Tongue (tissue), 2 donors: ENCODE data around the gene HIC1. TPM values are rescaled to one million over a fixed set of nuclear protein-coding genes. Genes with fewer than 3 reads are reported as not detected.

Experiments
- DNase-seq: peaks from one replicate; pipeline ENCODE4 v3.0.0-alpha.2; 2015
- total RNA-seq: library from RNA; depleted of rRNA; stranded (reverse); fragments of >200 nt; gene quantifications from one replicate; pipeline ENCODE4 v1.2.3, GENCODE V29; 2014

The HIC1 gene
- total RNA-seq, 1 donor from 2014 or later: 56.1 TPM

DNA sequence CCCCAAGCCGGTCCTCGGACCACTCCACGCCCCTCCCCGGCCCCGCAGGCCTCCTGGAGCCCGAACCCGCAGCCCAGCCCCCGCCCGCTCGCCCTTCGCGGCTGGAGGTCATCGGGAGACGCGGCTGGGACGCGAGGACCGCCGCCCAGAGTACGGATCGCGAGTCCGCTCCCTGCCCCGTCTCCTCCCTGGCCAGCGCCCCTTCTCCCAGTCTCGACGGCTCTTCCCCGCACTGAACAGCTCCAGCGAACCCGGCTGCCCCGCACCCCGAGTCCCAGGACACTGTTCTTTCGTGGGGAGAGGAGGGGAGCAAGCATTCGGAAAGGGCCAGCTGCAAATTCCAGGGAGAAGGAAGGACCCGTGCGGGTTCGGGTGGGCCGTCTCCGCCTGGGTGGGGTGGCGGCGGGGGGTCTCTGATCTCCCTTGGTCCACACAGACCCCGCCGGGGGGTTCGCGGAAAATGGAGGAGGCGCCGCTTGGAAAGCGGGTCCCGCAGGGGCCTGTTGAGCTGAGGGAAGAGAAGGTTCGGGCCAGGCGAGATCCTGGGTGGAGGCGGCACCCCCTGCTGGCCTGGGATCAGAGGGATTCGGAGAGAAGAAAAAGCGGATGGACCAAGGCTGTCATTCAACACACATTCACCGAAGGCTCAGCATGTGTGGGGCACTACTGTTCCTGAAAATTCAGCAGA lies 29.1 kb upstream of the HIC1 start:
- DNase-seq: peak; percentile 80

GRCh38 chr17:2027528-2028233 lies 27.2 kb upstream of the HIC1 start:
- no peak for DNase-seq

DNA sequence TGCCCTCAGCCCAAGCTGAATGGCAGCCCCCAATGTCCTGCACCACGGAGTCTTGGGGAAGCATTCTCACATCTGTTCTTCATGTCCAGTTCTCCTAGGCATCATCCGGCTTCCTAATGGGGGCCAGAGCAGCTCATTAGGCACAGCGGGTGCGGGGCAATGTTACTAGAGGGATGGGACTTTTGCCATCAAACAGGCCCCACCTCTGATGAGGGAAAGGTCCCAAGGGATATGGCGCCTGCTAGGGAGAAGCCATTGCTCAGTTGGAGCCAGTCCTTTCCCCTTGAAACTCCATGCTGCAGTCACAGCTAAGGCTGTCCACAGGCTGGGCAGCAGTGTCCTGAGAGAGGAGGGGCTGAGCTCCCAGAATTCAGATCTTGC lies 26.7 kb upstream of the HIC1 start:
- no peak for DNase-seq

DNA sequence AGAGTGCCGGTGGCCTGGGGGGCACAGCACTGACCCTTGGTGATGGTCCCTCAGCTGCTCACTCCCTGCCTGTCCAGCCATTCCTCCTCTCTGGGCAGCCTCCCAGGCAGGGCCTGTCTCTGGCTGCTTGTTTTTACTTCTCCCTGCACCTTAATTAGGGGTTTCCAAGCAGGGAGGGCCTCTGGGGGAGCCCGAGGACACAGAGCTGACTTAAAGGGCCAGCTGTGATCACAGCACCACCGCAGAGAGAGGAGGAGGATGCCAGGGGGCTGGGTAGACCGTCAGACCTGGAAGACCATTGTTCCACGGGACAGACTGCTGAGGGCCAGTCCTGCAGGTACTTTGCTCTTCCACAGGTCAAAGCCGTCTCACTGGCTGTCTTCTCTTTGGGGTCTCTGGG lies 26.2 kb upstream of the HIC1 start:
- no peak for DNase-seq

- peak; percentile 91 for DNase-seq
Observed at GRCh38 chr17:2029911-2030778, 24.8 kb upstream of the HIC1 start, which contains the start of gene DPH1. Gene DPH1 (plus strand): TSS chr17:2030153. CDS start chr17:2030170, 17 bp downstream.

GRCh38 chr17:2030779-2031163 lies 24.1 kb upstream of the HIC1 start:
- no peak for DNase-seq

DNA sequence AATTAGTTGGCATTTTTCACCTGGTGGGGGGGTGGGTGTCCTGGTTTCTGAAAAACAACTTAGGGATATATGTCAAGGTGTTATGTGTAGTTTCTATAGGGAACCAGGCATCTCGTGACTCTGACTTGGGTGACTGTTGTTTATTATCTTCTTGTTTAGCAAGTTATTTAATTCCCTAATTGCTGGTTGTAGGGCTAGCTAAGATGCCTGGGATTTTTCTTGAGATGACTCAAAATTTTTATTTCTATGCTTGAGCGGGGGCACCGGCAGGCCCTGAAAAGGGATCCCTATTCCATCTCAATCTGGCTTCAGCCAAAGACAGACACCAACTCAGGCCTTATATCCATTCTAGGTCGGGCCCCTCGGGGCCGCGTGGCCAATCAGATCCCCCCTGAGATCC lies 21.8 kb upstream of the HIC1 start:
- DNase-seq: no peak

DNA sequence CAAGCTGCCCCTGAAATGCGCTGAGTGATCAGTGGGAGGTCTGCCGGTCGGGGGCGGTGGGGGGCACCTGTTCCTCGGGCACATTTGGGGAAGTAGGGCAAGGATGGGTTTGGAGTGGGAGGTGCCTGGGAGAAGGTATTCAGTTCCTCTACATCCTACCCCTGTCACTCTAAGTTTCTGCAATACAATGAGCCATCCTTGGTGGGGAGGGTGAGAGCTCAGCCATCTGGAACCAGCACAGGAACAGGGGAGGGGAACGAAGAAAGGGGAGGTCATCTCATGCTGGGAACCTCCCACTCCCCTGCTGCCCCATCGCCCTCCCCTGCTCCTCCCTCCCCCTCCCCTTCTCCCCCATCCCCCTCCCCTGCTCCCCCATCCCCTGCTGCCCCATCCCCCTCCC lies 20.7 kb upstream of the HIC1 start:
- DNase-seq: no peak

- no peak for DNase-seq
Observed at GRCh38 chr17:2034806-2035540, 19.9 kb upstream of the HIC1 start.

DNA sequence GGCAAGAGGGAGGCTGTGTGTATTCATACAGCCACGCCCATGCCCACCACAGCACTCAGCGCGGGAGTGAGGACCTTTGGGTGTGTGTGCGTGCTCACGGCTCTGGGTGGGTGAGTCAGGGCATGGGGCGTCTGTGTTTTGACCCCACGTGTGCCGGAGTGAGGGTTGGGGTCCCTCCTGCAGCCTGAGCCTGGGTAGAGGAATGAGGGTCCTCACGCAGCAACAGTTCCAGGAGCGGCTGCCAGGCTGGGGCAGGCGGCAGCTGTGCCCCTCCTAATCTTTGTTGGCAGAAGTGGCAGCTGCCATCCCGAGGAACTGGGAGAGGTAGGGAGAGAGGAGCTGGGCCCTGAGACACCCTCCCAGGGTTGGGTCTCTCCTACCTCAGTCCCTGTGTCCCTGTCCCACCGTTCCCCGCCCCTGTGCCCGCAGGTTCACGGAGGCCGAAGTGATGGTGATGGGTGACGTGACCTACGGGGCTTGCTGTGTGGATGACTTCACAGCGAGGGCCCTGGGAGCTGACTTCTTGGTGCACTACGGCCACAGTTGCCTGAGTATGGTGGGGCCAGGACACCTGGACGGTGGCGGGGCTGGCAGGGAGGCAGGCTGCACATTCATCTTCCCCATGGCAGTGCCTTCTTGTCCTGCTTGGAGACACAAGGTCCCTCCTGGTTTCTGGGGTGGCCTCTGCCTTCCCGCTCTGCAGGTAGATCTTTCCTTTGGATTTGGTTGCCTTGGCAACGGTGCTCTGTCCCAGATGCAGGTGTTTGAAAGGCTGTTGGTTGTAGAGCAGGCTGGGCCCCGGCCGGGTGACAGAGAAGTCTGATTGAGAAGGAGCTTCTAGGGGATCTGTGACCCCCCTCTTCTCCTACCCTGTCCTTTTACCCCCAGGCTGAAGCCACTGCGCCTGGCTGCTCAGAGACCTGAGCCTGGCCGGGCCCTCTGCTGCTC lies 19.1 kb upstream of the HIC1 start:
- peak; percentile 32 for DNase-seq

- no peak for DNase-seq
Observed at GRCh38 chr17:2037155-2037554, 17.7 kb upstream of the HIC1 start.

GRCh38 chr17:2040219-2040827 lies 14.6 kb upstream of the HIC1 start:
- no peak for DNase-seq

- DNase-seq: no peak
Observed at GRCh38 chr17:2040942-2041560, 13.9 kb upstream of the HIC1 start.

DNA sequence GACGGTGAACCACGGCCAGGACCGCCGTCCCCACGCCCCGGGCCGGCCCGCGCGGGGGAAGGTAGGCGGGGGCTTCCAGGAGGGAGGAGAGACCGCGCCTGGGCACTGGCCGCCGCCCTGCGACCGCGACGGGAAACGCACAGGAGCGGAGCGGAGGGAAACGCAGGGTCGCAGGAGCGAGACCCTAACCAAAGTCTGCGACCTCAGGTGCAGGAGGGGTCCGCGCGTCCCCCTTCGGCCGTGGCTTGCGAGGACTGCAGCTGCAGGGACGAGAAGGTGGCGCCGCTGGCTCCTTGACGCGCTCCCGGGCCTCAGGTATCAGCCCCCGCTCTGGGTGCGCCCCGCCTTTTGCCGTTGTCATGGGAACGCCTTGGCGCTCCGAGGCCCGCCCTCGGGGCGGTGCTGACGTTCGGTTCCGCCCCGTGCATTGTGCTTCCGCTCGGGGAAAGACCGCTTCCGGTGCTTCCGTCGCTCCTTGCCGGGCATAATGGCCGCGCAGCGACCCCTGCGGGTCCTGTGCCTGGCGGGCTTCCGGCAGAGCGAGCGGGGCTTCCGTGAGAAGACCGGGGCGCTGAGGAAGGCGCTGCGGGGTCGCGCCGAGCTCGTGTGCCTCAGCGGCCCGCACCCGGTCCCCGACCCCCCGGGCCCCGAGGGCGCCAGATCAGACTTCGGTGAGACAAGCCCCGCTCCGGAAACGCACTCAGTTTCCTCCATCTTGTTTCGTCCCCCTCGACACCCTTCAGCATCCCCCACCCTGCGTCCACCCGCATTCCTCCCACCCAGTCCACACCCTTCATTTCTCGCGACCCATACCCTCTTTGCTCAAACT lies 13.1 kb upstream of the HIC1 start, which contains the start of gene OVCA2:
Gene OVCA2, plus strand, starts transcription at position 462 of the 829 bp plus-strand sequence. Its CDS starts 26 bp downstream, at position 488.
- peak; percentile 98 for DNase-seq

DNA sequence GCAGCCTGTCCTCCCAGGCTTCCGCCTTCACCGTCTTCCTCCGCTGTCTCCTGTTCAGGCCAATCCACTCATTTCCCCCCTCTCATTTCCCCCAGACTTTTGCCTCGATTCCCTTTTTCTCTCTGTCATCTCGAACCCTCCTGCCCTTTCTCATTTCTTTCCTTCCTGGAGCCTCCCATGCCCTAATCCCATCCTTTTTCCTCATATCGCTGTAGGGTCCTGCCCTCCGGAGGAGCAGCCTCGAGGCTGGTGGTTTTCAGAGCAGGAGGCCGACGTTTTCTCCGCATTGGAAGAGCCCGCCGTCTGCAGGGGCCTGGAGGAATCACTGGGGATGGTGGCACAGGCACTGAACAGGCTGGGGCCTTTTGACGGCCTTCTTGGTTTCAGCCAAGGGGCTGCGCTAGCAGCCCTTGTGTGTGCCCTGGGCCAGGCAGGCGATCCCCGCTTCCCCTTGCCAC lies 12.5 kb upstream of the HIC1 start:
- DNase-seq: no peak

GRCh38 chr17:2042933-2043332 lies 12.0 kb upstream of the HIC1 start:
- no peak for DNase-seq

DNA sequence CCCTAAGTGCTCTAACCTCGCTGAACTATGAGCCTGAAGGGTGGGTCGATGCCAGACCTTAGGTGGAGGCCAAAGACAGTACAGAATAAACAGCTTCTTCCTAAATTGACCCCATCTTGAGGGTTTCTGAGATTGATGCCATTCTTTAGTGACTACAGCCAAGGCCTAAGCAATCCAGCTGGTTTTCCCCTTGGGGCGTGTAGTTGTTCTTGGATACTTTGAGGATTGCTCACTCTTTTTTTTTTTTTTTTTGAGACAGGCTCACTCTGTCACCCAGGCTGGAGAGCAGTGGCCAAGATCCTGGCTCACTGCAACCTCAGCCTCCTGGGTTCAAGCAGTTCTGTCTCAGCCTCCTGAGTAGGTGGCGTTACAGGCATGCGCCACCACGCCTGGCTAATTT lies 11.1 kb upstream of the HIC1 start:
- no peak for DNase-seq

DNA sequence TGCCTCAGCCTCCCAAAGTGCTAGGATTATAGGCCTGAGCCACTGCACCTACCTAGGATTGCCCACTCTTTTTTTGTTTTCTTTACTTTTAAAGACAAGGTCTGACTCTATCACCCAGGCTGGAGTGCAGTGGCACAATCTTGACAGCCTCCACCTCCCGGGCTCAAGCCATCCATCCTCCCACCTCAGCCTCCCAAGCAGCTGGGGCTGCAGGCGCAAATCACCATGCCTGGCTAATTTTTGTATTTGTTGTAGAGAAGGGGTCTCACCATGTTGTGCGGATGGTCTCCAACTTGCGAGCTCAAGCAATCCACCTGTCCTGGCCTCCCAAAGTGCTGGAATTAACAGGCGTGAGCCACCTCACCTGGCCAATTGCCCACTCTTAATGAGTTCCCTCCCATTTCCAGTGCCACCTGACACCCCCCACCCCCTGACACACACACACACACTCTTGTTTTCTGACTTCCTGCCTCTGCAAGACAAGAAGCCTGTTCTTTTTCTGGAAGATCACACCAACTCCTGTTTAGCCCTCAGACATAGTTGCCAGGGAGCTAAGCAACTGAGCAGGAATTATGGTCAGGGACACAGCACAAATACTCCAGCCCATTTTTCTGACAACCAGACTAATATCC lies 10.5 kb upstream of the HIC1 start:
- DNase-seq: no peak

GRCh38 chr17:2047590-2047989 lies 7.3 kb upstream of the HIC1 start:
- no peak for DNase-seq
